ENCODE results near the gene JMJD7.
A peak's percentile ranks its signal among the peaks of the same experiment; 100 is the strongest.

The JMJD7 gene

DNA sequence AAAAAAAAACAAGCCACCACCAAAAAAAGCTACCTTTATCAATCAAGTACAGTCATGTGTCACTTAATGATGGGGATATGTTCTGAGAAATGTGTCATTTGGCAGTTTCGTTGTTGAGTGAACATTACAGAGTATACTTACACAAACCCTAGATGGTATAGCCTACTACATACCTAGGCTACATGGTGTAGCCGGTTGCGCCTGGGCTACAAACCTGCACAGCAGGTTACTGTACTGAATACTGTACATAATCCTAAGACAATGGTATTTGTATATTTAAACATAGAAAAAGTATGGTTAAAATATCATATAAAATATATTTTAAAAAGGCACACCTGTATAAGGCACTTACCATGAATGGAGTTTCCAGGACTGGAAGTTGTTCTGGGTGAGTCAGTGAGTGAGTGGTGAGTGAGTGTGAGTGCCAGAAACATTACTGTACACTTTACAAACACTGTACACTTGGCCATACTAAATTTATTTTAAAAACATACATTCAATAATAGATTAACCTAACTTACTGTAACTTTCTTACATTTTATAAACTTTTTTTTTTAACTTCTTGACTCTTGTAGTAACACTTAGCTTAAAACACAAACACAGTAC, 25.9 kb upstream of the JMJD7 start:
- DNase-seq: no peak

DNA sequence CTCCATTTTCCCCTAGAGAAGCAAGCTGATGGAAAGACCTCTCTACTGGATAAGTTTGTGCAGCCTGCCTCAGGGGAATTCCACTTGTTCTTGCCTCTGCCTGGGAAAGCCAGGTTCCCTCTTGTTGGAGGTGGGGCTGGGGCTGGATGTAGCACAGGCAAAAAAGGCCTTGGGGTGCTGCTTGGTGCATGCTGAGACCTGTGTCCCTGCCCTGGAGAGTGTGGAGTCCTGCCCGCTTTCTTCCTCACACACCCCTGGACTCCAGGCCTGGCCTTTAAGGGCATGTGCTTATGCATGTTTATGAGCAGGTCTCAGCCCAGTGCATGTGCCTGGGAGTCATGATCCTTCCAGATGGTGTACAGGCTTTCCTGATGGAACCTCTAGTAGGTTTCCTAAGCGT, 23.5 kb upstream of the JMJD7 start:
- no peak for DNase-seq

DNA sequence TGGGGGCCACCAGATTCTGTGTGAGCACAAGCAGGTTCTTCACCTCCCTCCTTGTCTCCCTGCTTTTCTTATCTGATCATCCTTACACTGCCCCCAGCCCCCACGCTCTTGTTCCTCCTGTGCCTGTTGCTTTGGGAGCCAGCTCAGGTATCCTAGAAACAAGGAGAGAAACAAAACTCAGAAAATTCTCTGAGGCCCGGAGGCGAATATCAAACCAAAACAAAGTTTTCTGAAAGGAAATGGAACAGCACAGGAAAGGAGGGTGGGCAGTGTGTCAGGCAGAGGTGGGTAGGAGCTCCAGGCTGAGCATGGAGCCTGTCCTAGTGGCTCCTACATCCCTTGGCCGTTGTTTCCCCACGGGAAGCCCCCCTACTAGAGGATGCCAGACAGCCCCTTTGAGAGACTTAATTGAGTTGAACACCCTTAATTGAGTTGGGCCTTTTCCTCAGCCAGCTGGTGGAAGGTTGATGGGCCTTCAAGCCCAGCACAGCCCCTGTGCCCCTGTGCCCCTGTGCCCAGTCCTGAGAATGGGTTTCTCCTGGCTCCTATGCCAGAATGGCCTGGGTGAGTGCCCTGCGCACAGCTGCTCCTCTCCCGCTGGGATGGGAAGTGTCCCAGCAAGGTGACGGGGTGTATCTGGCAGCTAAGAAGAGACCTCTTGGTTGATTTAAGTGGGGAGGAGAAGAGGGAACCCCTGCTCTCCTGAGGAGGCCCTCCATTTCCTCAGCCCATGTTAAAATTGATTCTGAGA, 22.8 kb upstream of the JMJD7 start:
- no peak for DNase-seq

DNA sequence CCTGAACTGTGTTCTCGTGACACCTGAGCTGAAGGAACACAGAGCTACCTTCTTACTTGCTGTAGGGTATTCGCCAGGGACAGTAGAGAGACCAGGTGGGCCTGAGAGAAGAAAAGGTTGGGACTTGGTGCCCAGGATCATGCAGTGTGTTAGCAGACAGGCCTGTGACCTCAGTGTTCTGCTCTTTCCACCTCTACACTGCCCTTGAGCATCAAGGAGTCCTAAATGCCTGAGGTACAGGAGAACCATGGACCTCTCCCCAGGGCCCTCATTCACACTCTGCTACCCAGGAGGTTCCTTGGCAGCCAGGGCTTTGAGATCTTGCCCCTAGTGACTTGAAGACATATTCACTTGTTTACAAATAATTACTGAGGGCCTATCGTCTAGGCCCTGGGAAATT, 22.2 kb upstream of the JMJD7 start:
- no peak for DNase-seq

DNA sequence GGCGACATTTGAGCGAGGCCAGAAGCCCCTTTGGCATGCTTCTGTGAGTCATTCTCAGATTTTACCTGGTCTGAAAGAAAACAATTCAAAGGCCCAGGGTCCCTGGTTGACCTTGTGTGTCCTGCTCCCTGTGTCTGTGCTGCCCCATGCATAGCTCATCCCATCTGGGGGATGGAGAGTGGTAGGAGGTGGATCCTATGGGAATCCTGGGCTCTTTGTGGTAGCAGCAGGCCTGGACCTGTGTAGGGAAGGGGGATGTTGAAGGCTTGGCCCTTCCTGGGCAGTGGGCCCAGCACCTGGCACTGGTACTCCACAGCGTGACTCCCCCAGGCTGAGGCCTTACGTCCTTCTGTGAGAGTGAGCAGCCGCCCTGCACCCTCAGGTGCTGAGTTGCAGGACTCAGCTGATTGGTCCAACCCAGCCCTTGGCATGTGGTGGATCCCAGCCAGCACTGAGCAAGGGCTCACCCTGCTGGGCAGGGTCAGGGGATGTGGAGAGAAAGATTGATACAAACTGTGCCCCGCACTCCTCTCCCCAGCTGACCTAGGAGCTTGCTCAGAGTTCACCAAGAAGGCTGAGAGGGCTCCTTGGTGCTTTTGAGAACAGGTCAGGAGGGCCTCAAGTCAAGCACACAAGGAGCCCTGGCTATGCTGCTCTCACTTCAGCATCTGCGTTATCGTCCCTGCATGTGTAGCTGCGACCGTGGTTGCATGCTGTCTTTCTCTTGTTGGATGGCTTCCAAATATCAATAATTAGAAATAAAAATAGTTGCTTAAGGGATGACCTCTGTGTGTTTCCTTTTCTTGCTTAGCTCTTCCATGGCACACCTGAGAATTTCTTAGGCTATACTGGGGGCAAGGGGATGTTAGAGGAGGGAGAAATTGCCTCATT, 21.4 kb upstream of the JMJD7 start:
- DNase-seq: no peak

- no peak for DNase-seq
These were observed 18.8 kb upstream of the JMJD7 start for GRCh38 chr15:41809121-41809520.

- DNase-seq: no peak
These were observed 18.2 kb upstream of the JMJD7 start for GRCh38 chr15:41809526-41810220.

- no peak for DNase-seq
These were observed 17.1 kb upstream of the JMJD7 start for GRCh38 chr15:41810651-41811431.

- peak; percentile 26 for DNase-seq
These were observed 16.3 kb upstream of the JMJD7 start for GRCh38 chr15:41811432-41812195.

DNA sequence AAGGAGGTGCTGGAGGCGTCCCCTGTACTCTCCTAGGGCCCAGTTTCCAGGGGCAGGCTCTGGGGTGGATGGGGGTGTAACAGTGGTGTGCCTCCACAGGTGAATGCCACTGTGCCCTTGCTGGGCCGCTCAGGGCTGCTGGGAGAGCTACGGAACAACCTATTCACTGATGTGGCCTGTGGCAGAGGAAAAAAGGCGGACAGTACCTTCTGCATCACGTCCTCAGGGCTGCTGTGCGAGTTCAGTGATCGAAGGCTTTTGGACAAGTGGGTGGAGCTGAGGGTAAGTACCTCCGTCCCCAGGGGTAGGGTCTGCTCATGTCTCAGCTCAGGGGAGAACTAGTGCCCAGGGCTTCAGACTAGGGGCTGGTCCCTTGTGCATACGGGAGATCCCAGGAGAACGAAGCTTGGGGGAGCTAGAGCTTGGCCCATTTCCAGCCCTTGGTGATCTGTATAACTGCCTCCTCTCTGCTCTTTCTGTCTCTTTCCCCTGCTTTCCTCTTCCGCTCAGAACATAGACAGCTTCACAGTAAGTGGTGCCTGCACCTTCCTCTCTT, 15.0 kb upstream of the JMJD7 start:
- no peak for DNase-seq

DNA sequence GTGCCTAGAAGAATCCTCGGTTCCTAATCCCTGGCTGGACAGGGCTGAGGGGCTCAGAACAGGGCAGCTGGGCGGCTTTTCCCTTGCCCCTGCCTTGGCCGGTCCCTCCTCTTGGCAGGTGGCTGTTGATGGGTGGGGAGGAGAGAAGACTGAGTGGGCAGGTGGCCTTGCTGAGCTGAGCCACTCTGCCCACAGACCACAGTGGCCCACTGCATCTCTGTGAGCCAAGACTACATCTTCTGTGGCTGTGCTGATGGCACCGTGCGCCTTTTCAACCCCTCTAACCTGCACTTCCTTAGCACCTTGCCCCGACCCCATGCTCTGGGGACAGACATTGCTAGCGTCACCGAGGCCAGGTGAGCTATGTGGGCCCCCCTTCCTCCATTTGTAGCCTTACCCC, 14.5 kb upstream of the JMJD7 start:
- no peak for DNase-seq

DNA sequence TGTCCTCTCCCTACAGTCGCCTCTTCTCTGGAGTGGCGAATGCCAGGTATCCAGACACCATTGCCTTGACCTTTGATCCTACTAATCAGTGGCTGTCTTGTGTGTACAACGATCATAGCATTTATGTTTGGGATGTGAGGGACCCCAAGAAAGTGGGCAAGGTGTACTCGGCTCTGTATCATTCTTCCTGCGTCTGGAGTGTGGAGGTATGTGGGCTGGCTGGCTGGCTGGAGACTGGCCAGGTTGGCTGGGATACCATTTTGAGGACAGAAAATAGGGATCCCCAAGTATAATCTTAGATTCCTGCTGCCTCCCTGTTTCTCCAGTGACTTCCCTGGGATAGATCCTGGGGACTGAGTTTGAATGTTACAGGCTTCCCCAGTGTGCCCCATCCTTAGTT, 13.4 kb upstream of the JMJD7 start:
- DNase-seq: no peak

- DNase-seq: no peak
These were observed 11.1 kb upstream of the JMJD7 start for GRCh38 chr15:41816788-41817187.

GRCh38 chr15:41817327-41817726, 10.6 kb upstream of the JMJD7 start:
- no peak for DNase-seq

DNA sequence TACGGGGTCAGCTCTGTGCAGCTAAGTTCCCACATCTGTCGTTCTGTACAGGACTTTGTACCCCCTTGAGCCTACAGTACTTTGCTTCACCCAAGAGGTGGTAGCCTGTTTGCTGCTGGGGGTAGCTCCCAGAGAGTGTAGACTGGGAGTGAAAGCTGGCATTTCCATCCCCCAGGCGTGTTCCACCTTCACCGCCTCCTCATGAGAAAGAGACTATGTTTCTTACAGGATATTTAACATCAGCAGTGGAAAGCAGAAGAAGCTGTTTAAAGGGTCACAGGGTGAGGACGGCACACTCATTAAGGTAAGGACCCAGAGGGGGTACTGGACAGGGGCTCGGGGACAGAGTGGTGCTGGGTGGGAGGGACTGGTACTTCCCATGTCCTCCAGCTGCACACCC, 10.1 kb upstream of the JMJD7 start:
- no peak for DNase-seq

GRCh38 chr15:41819455-41820050, 8.3 kb upstream of the JMJD7 start:
- DNase-seq: no peak

- no peak for DNase-seq
These were observed 7.0 kb upstream of the JMJD7 start for GRCh38 chr15:41820791-41821423.

DNA sequence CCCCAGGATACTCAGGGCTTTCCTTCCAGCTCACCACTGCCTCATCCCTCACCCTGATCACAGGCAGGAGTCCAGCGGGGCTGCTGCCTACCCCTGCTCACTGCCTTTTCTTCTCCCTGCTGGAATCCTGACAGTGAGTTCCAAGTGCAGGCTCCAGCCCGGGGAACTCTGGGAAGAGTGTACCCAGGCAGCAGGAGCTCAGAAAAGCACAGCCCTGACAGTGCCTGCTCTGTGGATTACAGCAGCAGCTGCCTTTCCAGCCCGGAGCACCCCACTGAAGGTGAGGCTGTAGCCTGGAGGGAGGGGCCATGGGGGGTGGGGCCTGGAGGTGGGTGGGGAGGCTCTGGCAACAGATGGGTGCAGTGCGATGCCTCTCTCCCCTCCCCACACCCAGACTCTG, 6.1 kb upstream of the JMJD7 start:
- DNase-seq: no peak

DNA sequence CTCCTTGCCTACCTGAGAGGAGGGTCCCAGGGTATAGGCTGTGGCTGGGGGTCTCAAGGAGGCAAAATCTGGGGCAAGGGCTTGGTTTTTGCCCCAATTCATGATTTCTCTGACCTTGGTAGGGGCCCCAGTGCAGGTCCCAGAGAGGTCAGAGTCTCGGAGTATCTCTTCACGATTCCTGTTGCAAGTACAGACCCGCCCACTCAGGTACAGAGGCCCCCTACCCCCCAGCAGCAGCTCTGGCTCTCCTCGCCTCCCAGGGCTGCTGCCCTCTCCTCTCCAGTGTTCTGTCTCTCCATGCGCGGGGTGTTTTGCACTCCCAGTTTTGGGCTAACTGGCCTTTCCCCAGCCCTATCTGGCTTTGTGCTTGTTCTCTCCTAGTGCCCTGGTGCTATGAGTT, 5.4 kb upstream of the JMJD7 start:
- no peak for DNase-seq

GRCh38 chr15:41822957-41823356, 4.9 kb upstream of the JMJD7 start:
- DNase-seq: no peak

All from NCI-H146 (cell line).